Peyer's patch (tissue), 4 donors: ENCODE data around the gene RPL36AL. TPM values are rescaled to one million over a fixed set of nuclear protein-coding genes. Genes with fewer than 3 reads are reported as not detected.

Experiments
- DNase-seq, 3 donors: peaks; one replicate each; pipeline ENCODE4 v3.0.0-alpha.2; 2017 to 2019
- H3K27ac ChIP-seq, 4 donors: fragments of 200-600 bp; sonication (generic); one replicate each; pipeline ENCODE4 v1.5.1; 2016 to 2019
- H3K27me3 ChIP-seq, 2 donors: fragments of 200-600 bp; sonication (generic); one replicate each; pipeline ENCODE4 v1.5.1; 2019
- H3K36me3 ChIP-seq, 3 donors: fragments of 200-600 bp; sonication (generic); one replicate each; pipeline ENCODE4 v1.5.1; 2016 to 2019
- H3K4me1 ChIP-seq, 4 donors: fragments of 200-600 bp; sonication (generic); one replicate each; pipeline ENCODE4 v1.5.1; 2016 to 2019
- H3K4me3 ChIP-seq, 4 donors: fragments of 200-600 bp; sonication (generic); 1 replicate in 3 of 4; 2 replicates in 1 of 4; pipeline ENCODE4 v1.5.1; 2016 to 2019; ENCODE audit warnings: mild to moderate bottlenecking in 1 of 4
- H3K9me3 ChIP-seq, 4 donors: fragments of 200-600 bp; sonication (generic); one replicate each; pipeline ENCODE4 v1.5.1; 2016 to 2019; ENCODE audit warnings: mild to moderate bottlenecking in 1 of 4
- POLR2A ChIP-seq, 2 donors: fragments of 450-650 bp; IDR thresholded peaks; one replicate each; pipeline ENCODE4 v1.5.1; 2017; ENCODE audit warnings: antibody characterized with exemption in 2 of 2, mild to moderate bottlenecking in 2 of 2, moderate library complexity in 2 of 2
- total RNA-seq, 4 donors: library from RNA; depleted of rRNA; stranded (reverse); fragments of >200 nt; gene quantifications; one replicate each; pipeline ENCODE4 v1.1.0, GENCODE V29; 2016
- TF ChIP-seq, protein P1 (sequence below), 6 experiments: fragments of 450-650 bp in 4 of 6; fragments of 200-600 bp in 2 of 6; sonication (generic) in 1 of 6; IDR thresholded peaks; one replicate each; pipeline ENCODE4 v1.5.1; 2017 to 2019; ENCODE audit warnings: antibody characterized with exemption in 6 of 6, mild to moderate bottlenecking in 3 of 6, moderate library complexity in 1 of 6

The RPL36AL gene
- total RNA-seq, 4 donors from 2014 or later: 117 to 225 (median 169) TPM

DNA sequence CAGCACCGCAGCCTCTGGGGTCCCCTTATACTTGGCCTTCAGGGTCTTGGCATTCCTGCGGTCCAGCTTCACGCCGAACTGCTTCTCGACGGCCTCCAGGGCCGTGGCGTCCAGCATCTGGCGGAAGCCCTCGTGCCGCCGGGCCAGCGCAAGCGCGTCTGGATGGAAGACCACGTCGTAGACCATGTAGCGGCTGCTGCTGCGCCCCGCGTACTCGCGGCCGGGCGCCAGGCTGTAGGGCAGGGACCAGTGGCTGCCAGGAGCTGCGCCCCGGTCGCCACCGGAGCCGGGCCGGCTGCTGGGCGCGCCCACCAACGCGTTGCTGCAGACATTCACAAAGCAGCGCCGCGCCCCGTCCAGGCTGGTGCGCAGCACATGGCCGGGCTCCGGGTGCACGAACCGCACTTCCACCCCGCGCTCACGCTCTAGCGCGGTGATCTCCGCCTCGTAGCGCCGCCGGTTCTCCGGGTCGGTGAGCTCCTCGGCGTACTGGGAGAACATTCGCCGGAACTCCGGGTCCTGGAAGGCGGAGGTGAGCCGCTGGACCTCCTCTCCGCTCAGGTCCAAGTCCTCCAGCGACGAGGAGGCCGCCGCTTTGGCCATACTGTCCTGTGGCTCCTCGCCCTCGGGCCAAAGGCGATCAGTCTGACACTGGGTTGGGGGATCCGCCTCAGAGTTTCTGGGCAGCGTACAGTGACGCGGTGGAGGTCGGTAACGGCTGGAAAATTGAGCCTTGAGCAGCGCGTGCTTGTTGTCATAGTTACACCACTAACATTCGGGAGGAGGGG is 14.3 kb upstream of the RPL36AL start, which contains the start of gene DNAAF2:
DNAAF2 (minus strand) TSS at position 698 of the 788 bp plus-strand sequence; CDS start at position 603, 95 bp downstream.
- peak within 1 kb of the TSS; percentile 92 to 99 (median 97) for H3K27ac ChIP-seq
- H3K9me3 ChIP-seq: no peaks in the 10 kb centered on the region
- H3K4me1 ChIP-seq: peaks cover 0 to 24% (median 13%) of the 10 kb centered on the region in 4 donors
- DNase-seq: peak; percentile 60 to 89 (median 84)
- H3K27me3 ChIP-seq: no peaks in the 10 kb centered on the region
- H3K36me3 ChIP-seq: no peaks in the 10 kb centered on the region
- peak within 1 kb of the TSS; percentile 82 to 96 (median 86) for H3K4me3 ChIP-seq
- TF ChIP-seq, protein P1, sequence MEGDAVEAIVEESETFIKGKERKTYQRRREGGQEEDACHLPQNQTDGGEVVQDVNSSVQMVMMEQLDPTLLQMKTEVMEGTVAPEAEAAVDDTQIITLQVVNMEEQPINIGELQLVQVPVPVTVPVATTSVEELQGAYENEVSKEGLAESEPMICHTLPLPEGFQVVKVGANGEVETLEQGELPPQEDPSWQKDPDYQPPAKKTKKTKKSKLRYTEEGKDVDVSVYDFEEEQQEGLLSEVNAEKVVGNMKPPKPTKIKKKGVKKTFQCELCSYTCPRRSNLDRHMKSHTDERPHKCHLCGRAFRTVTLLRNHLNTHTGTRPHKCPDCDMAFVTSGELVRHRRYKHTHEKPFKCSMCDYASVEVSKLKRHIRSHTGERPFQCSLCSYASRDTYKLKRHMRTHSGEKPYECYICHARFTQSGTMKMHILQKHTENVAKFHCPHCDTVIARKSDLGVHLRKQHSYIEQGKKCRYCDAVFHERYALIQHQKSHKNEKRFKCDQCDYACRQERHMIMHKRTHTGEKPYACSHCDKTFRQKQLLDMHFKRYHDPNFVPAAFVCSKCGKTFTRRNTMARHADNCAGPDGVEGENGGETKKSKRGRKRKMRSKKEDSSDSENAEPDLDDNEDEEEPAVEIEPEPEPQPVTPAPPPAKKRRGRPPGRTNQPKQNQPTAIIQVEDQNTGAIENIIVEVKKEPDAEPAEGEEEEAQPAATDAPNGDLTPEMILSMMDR (IDR thresholded peaks at IDR 0.05): no peak
- no peak for TF ChIP-seq POLR2A (IDR thresholded peaks at IDR 0.05)

DNA sequence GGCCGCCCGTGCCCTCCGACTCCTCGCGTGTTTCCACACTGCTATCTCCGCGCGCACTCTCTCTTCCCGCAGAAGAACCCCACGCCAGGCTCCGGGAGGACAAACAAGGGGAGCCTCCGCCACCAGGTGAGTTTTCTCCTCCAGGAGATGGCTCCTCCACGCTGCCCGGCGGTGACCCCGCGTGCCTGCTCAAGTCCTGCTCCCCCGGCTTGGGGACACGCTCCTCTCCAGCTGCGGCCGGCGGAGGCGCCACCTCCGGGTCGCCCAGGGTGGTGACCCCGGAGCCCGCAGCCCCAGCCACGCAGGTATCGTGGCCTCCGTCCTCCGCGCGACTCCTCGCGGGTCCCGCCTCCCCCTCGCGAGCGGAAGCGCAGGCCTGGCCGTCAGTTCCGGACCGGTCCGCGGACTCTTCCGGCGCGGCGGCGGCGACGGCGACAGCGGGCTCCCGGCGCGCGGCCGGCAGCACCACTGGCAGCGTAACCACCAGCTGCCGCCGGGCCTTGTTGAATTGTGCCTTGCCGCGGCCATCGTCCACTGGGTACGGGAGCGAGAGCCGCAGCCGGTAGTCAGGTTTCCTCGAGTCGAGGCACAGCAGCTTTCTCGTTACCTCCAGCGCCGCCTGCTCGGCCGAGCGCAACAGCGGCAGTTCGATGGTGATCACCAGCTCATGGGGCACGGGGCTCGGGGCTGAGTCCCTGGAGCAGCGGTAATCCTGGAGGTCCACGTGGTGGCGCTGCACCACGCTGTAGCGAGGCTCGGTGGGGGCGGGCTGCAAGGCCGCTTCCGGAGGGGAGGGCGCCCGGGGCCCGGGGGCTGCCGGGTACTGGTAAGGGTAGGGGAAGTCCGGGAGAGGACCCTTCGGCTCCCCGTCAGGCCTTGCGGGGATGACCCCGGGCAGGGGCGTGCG is 13.5 kb upstream of the RPL36AL start:
- H3K4me3 ChIP-seq: peak overlapping the region; percentile 82 to 96 (median 86)
- no peaks in the 10 kb centered on the region for H3K36me3 ChIP-seq
- no peaks in the 10 kb centered on the region for H3K9me3 ChIP-seq
- peaks cover 0 to 24% (median 13%) of the 10 kb centered on the region in 4 donors for H3K4me1 ChIP-seq
- H3K27ac ChIP-seq: peak overlapping the region; percentile 92 to 99 (median 97)
- DNase-seq: peak; percentile 94 to 97 (median 94)
- no peaks in the 10 kb centered on the region for H3K27me3 ChIP-seq
- TF ChIP-seq, protein P1 (IDR thresholded peaks at IDR 0.05): peak; percentile 63 to 93 (median 80)
- peak; percentile 80 to 84 for TF ChIP-seq POLR2A (IDR thresholded peaks at IDR 0.05)

- Histone ChIP-seq H3K9me3 (no peaks in the 10 kb centered on the region), H3K27me3 (no peaks in the 10 kb centered on the region), H3K4me3 (peak overlapping the region in 2 of 4 donors; percentile 13 to 93), H3K4me1 (peaks cover 0 to 41% (median 14%) of the 10 kb centered on the region in 4 donors), H3K27ac (peak overlapping the region in 3 of 4 donors; percentile 8 to 43 (median 36)), H3K36me3 (peaks cover 0 to 10% (median 0%) of the 10 kb centered on the region in 3 donors)
- TF ChIP-seq POLR2A (IDR thresholded peaks at IDR 0.05): no peak
- TF ChIP-seq, protein P1 (IDR thresholded peaks at IDR 0.05): no peak
- DNase-seq: no peak
Measured at GRCh38 chr14:49623941-49624839, 3.8 kb upstream of the RPL36AL start.

DNA sequence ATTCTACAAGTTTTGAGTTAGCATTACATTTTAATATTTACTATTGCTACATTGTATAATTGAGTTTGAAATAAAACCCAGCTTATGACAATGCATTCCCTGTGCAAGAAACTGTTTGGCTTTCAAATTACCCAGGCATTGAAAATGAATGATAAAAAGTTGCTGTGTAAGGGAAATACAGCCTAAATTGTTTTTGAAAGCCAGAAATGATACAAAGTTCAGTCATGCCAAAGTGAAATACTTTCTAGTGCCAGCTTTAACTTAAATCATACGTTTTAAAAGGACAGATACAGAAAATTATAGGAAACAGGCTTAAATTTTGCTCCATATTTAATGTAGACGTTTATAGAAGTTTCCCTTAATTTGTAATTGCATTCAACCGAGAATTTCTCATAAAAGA is 3.0 kb upstream of the RPL36AL start:
- no peak for DNase-seq
- TF ChIP-seq, protein P1 (IDR thresholded peaks at IDR 0.05): no peak
- TF ChIP-seq POLR2A (IDR thresholded peaks at IDR 0.05): no peak
- no peaks in the 10 kb centered on the region for H3K9me3 ChIP-seq
- peak overlapping the region in 2 of 4 donors; percentile 13 to 93 for H3K4me3 ChIP-seq
- H3K36me3 ChIP-seq: peaks cover 0 to 10% (median 0%) of the 10 kb centered on the region in 3 donors
- H3K27me3 ChIP-seq: no peaks in the 10 kb centered on the region
- H3K4me1 ChIP-seq: peaks cover 0 to 48% (median 14%) of the 10 kb centered on the region in 4 donors
- H3K27ac ChIP-seq: peak overlapping the region in 2 of 4 donors; percentile 8 to 43
